ENCODE data around the gene OR10H3.
A peak's percentile ranks its signal among the peaks of the same experiment; 100 is the strongest.
"Not testable (repeated sequence)": the region's sequence is repeated elsewhere in the genome, so short reads cannot be mapped to it uniquely, and the experiment has no call there.

The OR10H3 gene, protein sequence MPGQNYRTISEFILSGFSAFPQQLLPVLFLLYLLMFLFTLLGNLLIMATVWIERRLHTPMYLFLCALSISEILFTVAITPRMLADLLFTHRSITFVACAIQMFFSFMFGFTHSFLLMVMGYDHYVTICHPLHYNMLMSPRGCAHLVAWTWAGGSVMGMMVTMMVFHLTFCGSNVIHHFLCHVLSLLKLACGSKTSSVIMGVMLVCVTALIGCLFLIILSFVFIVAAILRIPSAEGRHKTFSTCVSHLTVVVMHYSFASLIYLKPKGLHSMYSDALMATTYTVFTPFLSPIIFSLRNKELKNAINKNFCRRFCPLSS

DNA sequence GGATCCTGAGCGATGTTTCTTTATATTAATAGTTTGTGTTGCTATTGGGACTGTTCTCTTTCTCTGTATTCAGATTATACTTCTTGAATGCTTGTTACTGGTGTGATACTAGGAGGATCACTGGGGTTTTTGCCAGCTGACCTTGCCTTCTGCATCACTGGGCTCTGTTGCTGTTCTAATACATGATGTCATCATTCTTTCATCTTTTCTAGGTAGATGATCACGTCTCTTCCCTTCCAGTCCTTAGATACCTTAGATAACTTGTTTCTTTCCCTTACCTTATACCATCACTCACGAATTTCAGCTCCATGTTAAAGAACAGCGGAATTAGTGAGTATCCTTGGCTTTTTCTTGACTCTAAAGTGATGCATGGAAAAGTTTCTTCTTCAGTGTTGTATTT is at the start of gene OR10H3:
TSS of gene OR10H3 (plus strand) at position 264 of the 400 bp plus-strand sequence. CDS start 3,408 bp downstream, outside the sequence.
- no peak for DNase-seq

DNA sequence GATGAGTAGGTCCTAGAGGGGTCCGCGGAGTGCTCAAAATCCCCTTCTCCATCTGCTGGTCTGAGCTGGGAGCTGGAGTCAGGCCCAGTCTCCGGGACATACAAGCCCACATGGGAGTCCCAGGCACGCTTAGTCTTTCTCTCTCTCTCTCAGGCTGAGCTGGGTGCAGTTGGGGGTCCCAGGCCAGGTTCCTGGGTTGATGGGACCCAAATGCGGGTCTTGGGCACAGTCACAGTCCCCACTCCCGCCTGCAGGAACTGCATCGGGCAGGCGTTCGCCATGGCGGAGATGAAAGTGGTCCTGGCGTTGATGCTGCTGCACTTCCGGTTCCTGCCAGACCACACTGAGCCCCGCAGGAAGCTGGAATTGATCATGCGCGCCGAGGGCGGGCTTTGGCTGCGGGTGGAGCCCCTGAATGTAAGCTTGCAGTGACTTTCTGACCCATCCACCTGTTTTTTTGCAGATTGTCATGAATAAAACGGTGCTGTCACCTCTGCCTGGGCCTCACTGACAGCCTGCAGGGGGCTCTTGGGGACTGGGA is 41.1 kb upstream of the OR10H3 start:
- no peak for DNase-seq

DNA sequence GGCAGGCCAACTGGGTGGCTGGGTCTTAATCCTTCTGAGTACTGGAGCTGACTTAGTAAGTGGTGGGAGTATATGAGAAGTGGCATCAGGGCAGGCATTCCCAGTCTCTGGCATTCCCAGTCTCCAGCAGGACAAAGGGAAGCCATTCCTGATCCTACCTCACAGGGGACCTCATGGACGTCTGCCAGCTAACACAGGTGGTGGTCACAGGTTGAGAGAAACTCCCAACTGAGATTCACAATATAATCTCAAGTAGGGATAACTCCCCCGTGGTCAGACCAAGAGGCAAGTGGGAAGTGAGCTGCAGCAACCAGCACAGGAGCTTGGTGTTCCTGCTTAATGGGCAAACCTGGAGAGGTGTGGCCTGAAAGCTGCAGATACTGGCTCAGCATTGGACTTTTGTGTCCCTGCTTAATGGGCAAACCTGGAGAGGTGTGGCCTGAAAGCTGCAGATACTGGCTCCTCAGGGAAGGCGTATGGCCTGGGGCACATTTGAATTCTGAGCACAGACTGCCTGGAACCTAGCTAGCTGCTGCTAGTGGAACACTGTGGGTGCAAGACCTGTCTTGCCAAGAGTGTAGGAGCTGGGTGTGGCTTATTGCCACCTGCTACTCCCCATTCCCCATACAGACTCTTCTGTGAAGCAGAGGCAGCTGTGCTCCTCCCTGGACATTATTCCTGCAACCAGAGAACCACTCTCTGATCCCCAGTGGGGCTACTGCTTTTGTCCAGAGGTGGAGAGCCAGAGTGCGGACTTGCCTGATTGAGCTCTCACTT is 35.8 kb upstream of the OR10H3 start:
- DNase-seq = no peak

DNA sequence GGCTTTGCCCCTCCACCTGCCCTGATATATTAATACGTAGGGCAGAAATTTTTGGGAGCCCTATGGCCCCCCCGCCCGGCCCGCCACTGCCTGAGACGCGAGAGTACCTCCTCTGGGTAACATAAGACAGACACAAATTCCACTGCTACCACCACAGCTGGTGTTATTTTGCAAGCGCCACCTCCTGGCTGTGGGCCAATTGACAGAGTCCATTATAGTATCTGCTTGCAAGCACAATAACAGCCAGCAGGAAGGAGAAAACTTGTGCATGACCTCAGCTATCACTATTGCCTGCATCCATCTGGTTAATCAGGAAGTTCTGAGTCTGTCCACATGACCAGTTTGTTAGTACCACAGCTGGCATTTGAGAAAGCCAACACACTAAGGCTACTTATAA is 35.3 kb upstream of the OR10H3 start:
- peak; percentile 23 for DNase-seq

DNA sequence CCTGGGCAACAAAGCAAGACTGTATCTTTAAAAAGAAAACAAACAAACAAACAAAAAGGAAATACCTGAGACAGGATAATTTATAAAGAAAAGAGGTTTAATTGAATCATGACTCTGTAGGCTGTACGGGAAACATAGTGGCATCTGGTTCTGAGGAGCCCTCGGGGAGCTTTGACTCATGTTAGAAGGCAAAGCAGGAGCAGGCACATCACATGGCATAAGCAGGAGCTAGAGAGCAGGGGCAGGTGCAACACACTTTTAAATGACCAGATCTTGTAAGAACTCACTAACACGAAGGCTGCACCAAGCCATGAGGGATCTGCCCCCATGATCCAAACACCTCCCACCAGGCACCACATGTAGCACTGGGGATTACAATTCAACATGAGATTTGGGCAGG is 23.1 kb upstream of the OR10H3 start:
- no peak for DNase-seq

DNA sequence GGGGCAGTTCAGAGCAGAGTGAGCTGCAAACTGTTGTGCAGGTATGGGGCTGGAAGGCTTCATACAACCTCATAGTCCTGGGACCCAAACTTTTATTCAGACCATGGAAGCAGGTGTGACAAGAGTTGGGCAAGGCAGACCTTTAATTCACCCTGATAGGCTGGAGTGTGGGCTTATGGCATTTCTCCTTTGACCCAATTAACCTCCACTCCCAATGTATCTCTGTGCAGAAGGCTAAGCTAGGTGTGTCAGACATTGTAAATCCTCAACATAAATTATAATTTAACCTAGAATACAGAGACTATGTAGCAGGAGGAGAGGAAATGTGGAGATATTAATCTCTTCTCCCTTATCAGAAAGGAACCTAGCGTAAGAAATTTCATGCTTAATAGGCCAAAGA is 22.1 kb upstream of the OR10H3 start:
- DNase-seq = no peak

DNA sequence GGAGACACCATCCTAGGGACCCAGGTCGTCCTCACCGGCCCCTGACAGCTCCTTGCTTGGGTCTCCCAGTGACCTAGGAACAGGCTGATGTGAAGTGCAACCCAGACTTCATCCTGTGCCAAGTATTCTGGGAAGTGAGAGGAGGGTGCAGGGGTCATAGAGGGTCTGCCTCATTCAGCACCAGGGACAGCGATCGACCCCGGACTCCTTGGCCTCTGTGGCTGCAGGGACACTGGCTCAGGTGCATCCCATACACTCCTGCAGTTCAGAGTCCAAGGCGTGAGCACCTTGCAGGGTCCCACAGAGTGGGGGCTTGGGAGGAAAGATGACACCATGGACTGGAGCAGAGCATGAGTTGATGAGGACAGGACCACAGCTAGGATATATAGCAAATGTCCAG is 20.0 kb upstream of the OR10H3 start:
- DNase-seq = no peak

DNA sequence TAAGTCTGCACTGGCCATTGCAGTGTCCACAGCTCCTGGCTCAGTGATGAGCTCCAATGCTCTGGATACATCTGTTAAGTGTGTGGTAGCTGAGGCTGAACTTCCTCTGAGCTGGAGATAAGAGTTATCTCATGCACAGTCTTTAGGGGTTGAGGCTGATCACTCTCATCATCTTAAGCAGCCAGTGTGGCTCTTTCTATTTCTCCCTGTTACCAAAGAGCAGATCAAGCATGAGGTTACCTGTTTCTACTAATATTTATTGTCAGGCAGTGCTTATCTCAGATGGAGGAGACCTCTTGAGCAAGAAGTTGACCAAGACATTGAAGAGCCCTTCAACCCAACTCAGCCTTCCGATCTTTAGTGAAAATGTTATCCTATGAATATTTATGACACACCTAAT is 16.5 kb upstream of the OR10H3 start:
- DNase-seq = no peak

DNA sequence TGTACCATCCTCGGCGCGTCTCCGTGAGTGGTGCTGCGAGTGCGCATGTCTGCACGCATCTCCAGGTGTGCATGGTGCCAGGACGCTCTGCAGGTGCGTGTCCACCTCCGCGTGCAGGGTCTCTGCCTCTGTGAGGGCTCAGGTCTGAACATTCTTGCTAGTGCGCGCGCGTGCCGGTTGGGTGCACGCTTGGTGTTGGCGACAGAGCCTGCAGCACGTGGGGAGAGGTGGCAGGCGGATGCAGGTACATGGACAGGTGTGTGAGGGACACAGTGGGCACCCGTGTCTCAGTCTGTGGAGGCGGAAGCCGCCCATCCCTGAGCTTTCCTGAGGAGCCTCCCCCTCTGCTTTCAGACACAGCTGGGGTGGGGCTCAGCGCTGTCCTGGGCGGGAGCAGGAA is 14.8 kb upstream of the OR10H3 start:
- no peak for DNase-seq

DNA sequence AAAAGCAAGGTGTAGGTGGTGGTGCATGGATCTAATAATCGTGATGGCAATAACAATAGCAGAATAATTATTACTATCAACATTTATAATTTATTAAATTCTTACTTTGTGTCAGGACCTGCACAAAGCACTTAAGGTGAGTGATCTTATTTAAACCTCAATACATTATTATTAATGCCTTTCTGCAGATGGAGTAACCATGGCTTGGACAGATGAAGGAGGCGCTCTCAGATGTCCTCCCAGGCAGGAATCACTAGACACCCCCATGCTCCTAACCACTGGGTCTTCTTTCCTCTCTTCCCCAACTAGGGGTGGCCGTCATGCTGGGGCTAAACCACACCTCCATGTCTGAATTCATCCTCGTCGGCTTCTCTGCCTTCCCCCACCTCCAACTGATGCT is 10.1 kb upstream of the OR10H3 start, which contains the start of gene OR10H2:
TSS of gene OR10H2 (plus strand) at position 301 of the 400 bp plus-strand sequence. CDS start at position 321, 20 bp downstream.
- DNase-seq = no peak

DNA sequence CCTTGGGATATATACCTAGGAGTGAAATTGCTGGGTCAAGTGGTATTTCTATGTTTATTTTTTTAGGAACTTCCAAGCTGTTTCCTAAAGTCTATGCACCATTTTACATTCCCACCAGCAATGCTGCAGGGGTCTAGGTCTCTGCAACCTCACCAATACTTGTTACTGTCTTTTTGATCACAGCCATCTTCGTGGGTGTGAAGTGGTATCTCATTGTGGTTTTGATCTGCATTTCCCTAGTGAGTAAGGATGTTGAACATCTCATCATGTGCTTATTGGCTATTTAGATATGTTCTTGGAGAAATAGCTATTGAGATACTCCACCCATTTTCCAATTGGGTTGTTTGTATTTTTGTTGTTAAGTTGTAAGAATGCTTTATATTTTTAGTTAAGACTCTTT is 7.2 kb upstream of the OR10H3 start:
- DNase-seq = no peak

DNA sequence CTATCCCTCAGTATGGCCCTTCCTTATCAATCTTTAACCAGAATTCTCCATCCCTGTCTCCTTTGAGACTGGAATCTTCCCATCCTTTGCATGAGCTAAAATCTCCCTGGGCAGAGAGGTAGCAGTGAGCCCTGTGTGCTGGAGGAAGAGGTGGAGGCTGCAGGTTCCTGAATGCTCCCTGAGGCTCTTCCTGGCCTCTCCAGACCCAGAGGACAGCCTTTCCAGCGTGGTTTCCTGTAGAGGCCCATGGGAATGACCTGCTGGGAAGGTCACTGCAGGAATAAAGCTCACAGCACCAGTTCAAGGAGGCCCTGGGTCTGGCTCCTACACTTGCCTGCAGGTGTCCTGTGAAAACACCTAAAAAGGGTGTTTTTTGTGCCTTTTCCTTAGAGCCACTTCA is 5.4 kb upstream of the OR10H3 start:
- no peak for DNase-seq

DNA sequence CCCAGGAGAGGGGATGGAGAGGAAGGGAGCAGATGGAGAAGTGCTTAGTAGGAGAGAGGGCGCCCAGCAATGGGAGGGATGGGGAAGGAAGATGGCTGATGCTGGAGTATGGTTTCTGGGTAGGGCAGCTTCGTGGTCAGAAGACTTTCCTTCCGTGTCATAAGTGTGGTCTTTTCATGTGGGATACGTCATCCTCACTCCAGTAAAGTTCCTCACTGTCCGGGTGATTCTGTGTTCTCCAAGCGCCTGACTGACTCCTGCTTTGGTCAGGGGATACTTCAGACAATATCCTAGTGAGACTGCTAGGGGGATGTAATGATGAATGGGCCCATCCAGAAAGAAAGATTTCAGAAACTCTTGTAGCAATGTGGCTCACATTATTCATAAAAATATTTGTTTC is 3.9 kb upstream of the OR10H3 start:
- DNase-seq = no peak

DNA sequence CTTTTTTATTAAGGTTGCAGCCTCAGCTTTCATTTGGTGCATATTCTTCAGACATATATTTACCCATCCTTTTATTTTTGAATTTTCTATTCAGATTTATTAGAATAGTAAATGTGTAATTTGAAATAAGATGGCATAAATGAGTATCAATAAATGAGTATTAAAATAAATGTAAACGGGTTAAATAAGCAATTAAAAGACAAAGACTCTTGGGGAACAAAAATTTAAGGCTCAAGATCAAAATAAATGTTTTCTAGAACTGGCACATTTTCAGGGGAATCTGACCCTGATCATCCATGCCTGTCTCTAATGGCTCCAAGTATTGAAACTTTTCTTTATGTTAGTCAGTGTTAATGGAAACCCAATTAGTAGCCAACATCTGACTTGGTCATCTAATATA is 3.0 kb downstream of the OR10H3 start:
- no peak for DNase-seq

DNA sequence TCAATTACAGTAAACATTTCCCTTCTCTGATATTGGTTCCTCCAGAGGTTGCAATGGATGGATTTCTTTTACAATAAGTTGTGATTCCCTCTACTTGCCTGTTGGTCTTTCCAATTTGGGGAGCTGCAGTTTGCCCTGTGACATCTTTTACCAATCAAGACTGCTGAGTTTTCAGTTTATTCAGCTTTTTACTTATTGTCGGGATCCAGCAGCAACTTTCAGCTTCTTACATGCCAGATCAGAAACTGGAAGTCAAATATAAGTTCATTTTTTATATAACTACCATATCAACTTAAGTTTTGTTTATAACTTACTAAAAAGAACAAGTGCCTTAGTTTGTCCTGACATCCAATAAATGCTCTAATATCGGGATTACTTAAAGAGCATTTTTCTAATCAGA is 10.5 kb downstream of the OR10H3 start:
- DNase-seq = no peak

DNA sequence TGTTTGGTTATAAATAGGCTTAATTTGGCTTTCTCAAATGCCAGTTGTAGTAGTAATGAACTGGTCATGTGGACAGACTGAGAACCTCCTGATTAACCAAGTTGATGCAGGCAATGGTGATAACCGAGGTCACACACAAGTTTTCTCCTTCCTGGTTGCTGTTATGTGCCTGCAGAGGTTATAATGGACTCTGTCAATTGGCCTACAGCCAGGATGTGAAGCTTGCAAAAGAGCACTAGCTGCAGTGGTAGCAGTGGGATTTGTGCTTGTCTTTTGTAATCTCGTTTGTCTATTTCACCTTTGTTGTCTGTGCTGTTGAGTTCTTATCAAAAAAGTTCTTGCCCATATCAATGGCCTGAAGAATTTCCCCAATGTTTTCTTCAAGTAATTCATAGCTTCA is 20.6 kb downstream of the OR10H3 start:
- no peak for DNase-seq

DNA sequence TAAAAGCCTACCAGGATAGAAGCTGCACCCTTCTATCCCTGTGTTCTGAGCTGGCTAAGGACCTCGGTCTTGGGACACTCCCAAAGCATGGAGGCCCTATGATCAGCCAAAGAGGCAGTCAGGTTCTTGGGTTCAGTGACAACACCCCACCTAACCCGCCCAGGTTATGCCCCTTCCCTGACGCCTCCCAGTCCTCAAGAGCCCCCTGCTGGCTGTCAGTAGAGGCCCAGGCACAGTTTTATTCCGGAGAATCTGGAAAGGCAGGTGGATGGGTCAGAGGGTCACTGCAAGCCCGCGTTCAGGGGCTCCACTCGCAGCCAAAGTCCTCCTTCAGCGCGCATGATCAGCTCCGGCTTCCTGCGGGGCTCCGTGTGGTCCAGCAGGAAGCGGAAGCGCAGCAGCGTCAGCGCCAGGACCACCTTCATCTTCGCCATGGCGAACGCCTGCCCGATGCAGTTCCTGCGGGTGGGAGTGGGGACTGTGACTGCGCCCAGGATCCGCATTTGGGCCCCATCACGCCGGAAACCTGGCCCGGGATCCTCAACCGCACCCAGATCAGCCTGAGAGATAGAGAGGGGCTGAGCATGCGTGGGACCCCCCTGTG is 22.3 kb downstream of the OR10H3 start:
- no peak for DNase-seq

DNA sequence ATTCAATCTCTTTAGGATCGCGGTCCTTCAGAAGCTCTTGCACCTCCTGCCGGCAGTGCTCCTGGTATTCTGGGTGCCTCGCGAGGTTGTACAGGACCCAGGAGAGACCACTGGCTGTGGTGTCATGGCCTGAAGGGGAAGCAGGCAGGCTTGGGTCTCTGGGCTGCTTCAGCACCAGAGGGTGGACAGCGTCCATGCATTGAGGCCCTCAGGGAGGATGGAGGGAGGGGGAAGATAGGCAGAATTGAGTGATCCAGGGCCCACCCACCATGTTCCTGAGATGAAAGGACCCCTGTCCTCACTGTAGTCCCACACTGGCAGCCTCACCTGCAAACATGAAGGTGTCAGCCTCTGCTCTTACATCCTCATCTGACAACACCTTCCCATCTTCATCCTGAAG is 31.8 kb downstream of the OR10H3 start:
- no peak for DNase-seq

DNA sequence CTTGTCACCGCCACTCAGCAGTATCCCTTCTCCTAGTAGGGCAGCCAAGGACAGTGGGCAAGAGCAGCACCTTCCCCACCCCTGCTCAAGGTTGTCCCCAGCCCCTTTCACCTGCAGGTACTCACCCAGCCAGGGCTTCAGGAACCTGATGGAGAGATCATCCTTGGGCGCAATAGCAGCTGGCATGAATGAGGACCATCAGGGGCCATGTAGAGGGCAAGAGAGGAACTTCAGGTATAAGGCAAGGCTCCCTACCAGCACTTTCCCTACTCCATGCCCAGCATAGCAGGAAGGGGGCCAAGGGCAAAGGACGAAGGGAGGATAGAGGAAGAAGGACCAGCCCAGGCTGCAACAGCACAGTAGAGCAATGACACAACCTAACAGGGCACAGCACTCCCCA is 36.4 kb downstream of the OR10H3 start:
- DNase-seq = not testable (repeated sequence)

DNA sequence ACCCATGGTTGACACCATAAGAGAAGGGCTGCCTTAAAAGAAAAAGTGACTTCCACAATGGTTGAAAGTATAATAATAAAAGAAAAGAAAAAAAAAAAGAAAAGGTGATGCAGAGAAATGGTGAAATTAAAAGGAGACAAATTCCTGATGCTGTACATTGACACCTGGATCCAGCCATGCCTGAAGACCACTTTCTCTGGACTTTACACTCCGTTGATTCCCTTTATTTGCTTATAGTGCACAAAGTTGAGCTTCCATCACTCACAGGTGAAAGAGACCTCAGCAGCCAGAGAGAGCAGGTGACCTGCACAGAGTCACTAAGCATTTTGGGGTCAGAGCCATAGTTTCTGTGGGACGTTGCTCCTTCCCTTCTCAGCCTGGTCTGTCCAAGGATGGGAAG is 37.5 kb downstream of the OR10H3 start:
- no peak for DNase-seq

DNA sequence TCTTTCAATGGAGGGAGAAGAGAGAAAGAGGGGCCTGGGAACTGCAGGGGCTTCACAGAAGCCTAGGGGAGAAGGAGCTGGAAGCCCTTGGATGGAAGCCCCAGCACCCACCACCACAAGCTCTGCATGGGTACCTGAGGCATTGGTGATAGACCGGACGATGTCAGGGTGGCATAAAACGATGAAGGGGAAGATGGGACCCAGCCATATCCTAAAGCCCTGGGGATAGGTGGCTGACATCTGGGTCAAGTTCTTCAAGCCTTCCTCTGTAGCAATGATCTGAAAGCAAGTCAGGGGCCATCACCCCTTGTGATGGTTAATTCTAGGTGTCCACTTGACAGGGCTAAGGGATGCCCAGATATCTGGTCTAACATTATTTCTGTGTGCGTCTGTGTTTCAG is 38.5 kb downstream of the OR10H3 start:
- DNase-seq = no peak

DNA sequence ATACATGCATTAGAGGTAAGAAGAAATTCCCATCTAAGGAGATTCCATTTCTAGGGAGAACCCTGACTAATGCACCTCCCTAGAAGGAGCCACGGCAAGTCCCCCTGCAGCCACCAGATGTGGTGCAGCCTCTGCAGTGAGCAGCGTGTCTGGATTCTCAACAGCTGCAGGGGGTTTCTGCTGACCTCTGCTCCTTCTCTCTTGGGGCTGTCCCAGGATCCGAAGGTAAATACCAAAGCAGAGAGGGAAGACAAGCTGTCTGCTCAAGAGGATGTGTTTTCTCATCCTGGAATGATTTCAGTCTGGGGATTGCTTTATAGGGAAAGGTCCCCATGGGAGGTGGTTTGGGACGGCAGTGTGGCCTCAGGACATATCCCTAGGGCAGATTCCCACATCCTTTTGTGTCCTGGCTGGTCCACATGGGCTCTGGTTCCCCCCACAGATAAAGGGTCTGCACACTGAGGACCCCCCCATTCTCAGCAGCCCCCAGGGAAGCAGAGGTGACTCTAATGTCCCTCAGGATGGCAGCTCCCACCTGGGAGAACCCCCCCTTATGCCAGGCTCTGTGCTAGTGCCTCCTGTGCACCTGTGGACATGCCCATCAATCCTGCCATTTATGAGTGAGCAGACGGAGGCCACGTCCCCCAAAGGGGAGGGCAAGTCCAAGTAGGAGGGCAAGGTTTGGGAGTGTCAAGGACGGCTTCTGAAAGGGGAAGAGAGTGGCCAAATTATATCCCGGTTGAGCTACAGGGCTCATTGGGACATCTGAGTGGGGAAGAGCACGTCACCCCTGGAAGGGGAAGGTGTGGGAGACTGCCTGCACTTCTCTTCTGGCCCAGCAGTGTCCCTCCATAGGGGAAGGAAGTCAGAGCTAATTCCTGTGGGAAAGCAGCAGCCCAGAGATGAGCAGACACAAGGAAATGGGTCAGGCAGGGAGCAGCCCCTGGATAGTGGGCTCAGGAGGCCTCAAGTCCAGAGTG is 39.5 kb downstream of the OR10H3 start:
- DNase-seq = no peak

All from fibroblast of skin of right biceps (primary cell).